Middle frontal gyrus (tissue), 1 donor: ENCODE data around the gene STARD7.

Experiments
- DNase-seq: peaks from one replicate; pipeline ENCODE4 v3.0.0-alpha.2; 2015; ENCODE audit warnings: low spot score; ENCODE audit errors: extremely low spot score

The STARD7 gene

DNA sequence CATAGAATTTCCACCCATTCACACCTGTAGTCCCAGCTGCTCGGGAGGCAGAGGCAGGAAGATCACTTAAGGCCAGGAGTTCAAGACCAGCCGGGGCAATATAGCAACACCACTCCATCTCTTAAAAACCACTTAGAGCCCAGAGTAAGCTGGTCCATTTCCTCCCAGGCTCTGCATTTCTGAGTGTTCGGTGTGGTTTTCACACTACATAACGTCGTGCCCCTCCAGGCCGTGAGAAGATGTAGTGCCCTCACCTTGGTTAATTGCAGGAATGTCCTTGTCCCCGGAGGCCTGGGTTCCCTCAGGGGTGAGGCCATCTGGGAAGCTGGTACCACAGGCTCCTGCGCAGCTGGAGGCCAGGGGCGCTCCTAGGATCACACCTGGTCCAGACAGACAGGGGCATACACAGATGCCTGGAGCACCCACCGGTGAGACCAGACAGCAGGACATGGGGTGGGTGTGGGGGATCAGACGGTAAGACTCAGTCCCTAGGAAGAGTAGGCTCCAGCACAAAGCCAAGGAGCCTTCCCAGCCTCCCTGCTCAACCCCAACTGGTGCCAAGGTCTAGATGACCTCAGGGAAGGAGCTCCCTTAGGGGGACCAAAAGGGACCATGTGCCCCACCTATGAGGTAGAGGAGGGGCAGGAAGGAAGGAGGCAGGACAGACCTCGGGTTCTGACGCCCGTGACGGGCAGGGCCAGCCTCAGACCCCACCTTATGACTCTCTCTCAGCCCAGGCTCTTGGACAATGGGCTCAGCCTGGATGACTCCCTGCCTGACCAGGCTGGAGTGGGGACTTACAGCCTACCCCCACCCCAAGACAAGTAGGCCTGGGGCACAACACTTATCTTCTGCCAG lies 71.1 kb downstream of the STARD7 start:
- DNase-seq: no peak

GRCh38 chr2:96136129-96136720 lies 72.4 kb downstream of the STARD7 start:
- no peak for DNase-seq

- DNase-seq: no peak
Measured at GRCh38 chr2:96135621-96136020, 73.0 kb downstream of the STARD7 start.

GRCh38 chr2:96135171-96135570 lies 73.5 kb downstream of the STARD7 start:
- DNase-seq: no peak
